ENCODE results near the gene MAST2.

- no peak for TF ChIP-seq CTCF (conservative IDR thresholded peaks at IDR 0.05 in 1 of 2, IDR thresholded peaks at IDR 0.05 in 1 of 2; ENCODE audit: extremely low read depth in 1 of 2, insufficient read depth in 1 of 2, low read depth in 1 of 2, low read length in 2 of 2)
- TF ChIP-seq EZH2 (IDR thresholded peaks at IDR 0.05; ENCODE audit: borderline replicate concordance, low read length) = no peak
These were observed 47.7 kb upstream of the MAST2 start for GRCh38 chr1:45755697-45756096.

Measured in mammary epithelial cell (primary cell).